ENCODE measurements around the gene MRPL49. TPM values are rescaled to one million over a fixed set of nuclear protein-coding genes. Genes with fewer than 3 reads are reported as not detected.

MRPL49 gene
- total and polyA plus RNA-seq, 2 of the 13 experiments (the other 11 are each of a cell fraction or from before 2014, with no cell fraction given): 39.2 to 53.3 TPM

GRCh38 chr11:65095974-65096806, 25.9 kb upstream of the MRPL49 start, which contains the start of gene VPS51 (continued):
- TF ChIP-seq BCLAF1 (IDR thresholded peaks at IDR 0.05) (no peak), ZSCAN31 (CRISPR knock-in tag; IDR thresholded peaks at IDR 0.05; ENCODE audit: low read depth) (peak; percentile 61; the same call in 1 of the 2 replicates), ZBTB34 (CRISPR knock-in tag; IDR thresholded peaks at IDR 0.05) (no peak), TOPORS (CRISPR knock-in tag; IDR thresholded peaks at IDR 0.05) (no peak), ZNF280B (CRISPR knock-in tag; IDR thresholded peaks at IDR 0.05; ENCODE audit: borderline replicate concordance) (peak; percentile 70; the same call in 1 of the 2 replicates), KMT2B (CRISPR knock-in tag; IDR thresholded peaks at IDR 0.05) (peak; percentile 86), ZNF446 (CRISPR knock-in tag; IDR thresholded peaks at IDR 0.05) (no peak), ZNF296 (CRISPR knock-in tag; conservative IDR thresholded peaks at IDR 0.05) (no peak), ZNF674 (CRISPR knock-in tag; IDR thresholded peaks at IDR 0.05; ENCODE audit: low read depth) (no peak), RAD51 (IDR thresholded peaks at IDR 0.05; ENCODE audit: borderline replicate concordance) (no peak), ATM (IDR thresholded peaks at IDR 0.05; ENCODE audit: borderline replicate concordance) (no peak), IRX3 (CRISPR knock-in tag; IDR thresholded peaks at IDR 0.05; ENCODE audit: borderline replicate concordance, low read depth) (no peak), HCFC1 (IDR thresholded peaks at IDR 0.05; ENCODE audit: low read depth, low read length) (peak; percentile 98), NAIF1 (CRISPR knock-in tag; IDR thresholded peaks at IDR 0.05; ENCODE audit: borderline replicate concordance) (peak; percentile 75; the same call in 1 of the 2 replicates), SETDB1 (CRISPR knock-in tag; IDR thresholded peaks at IDR 0.05; ENCODE audit: borderline replicate concordance) (no peak), ZNF598 (CRISPR knock-in tag; IDR thresholded peaks at IDR 0.05; ENCODE audit: borderline replicate concordance) (0 out of 2 replicates have a peak, but pooled peaks have one; percentile 16), UBTF (CRISPR knock-in tag; IDR thresholded peaks at IDR 0.05) (peak; percentile 55; the same call in 1 of the 2 replicates), ZNF460 (CRISPR knock-in tag; IDR thresholded peaks at IDR 0.05; ENCODE audit: borderline replicate concordance) (peak; percentile 55; the same call in 1 of the 2 replicates), WIZ (CRISPR knock-in tag; IDR thresholded peaks at IDR 0.05) (no peak), ZFP82 (CRISPR knock-in tag; IDR thresholded peaks at IDR 0.05; ENCODE audit: borderline replicate concordance) (peak; percentile 94), CAMTA2 (CRISPR knock-in tag; IDR thresholded peaks at IDR 0.05; ENCODE audit: borderline replicate concordance) (peak; percentile 77; the same call in 1 of the 2 replicates)

All from HepG2 (cell line).